ENCODE data around the gene PLEKHM3. TPM values are rescaled to one million over a fixed set of nuclear protein-coding genes. Genes with fewer than 3 reads are reported as not detected.

Gene PLEKHM3
- total RNA-seq, 1 donor from 2014 or later = 12.5 TPM

DNA sequence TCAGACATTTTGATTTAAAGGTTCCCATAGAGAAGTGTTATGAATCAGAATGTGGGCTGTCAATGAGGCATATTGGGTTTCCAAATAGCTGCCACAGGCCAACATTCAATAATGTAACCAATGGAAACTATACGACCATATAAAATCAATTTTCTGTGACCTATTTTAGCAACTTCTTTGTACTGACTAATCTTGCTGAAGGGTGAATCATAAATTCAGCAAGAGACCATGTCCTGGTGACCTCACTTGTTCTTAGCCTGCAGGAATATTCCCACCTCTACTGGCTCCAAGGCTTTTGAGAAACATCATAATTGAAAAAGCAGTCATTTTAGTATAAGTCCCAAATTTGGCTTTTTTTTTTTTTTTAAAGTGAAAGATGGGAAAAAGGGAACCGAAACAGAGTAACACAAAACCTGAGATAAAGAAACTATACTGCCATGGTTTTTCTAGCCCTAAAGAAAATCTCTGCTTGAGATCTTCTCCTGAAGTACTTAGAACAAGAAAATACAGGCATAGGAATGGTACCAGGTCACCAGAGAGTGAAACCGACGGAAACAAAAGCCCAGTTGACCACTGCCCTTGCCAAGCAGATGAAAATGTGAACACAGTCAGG, 32.1 kb downstream of the PLEKHM3 start:
- Mint-ChIP-seq H3K36me3 (ENCODE audit: unreplicated experiment) (peaks cover 5% of the 10 kb centered on the region), H3K4me3 (ENCODE audit: unreplicated experiment) (no peak overlapping the region), H3K9me3 (ENCODE audit: unreplicated experiment) (no peaks in the 10 kb centered on the region), H3K27me3 (ENCODE audit: unreplicated experiment) (no peaks in the 10 kb centered on the region), H3K27ac (ENCODE audit: unreplicated experiment) (no peak overlapping the region), H3K4me1 (ENCODE audit: unreplicated experiment) (peaks cover 2% of the 10 kb centered on the region)
- TF ChIP-seq CTCF (IDR thresholded peaks at IDR 0.05) = no peak
- no peak for DNase-seq (ENCODE audit: extremely low spot score, unreplicated experiment)

DNA sequence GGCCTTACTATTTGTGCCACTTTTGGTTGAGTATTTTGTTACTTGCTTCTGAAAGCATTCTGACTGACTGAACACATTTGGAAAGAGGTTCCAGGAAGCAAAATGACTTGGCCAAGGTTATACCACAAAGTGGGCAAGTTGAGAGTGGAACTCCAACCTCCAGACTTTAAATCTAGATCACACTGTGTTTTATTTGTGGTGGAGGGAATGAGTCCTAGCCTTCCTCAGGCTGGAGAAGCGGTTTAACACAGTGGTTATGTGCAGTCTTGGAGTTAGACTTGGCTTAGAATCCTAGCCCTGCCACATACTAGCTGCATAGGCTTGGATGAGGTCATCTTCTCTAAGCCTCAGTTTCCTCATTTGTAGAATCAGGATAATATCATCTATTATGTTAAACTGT, 33.4 kb downstream of the PLEKHM3 start:
- H3K27me3 Mint-ChIP-seq (ENCODE audit: unreplicated experiment) = no peaks in the 10 kb centered on the region
- no peaks in the 10 kb centered on the region for H3K9me3 Mint-ChIP-seq (ENCODE audit: unreplicated experiment)
- no peak overlapping the region for H3K27ac Mint-ChIP-seq (ENCODE audit: unreplicated experiment)
- TF ChIP-seq CTCF (IDR thresholded peaks at IDR 0.05) = no peak
- peaks cover 2% of the 10 kb centered on the region for H3K4me1 Mint-ChIP-seq (ENCODE audit: unreplicated experiment)
- no peak overlapping the region for H3K4me3 Mint-ChIP-seq (ENCODE audit: unreplicated experiment)
- H3K36me3 Mint-ChIP-seq (ENCODE audit: unreplicated experiment) = peaks cover 5% of the 10 kb centered on the region
- DNase-seq (ENCODE audit: extremely low spot score, unreplicated experiment) = no peak

GRCh38 chr2:207990784-207991183, 34.5 kb downstream of the PLEKHM3 start:
- peaks cover 3% of the 10 kb centered on the region for H3K36me3 Mint-ChIP-seq (ENCODE audit: unreplicated experiment)
- H3K9me3 Mint-ChIP-seq (ENCODE audit: unreplicated experiment) = no peaks in the 10 kb centered on the region
- no peak overlapping the region for H3K4me3 Mint-ChIP-seq (ENCODE audit: unreplicated experiment)
- peaks cover 2% of the 10 kb centered on the region for H3K4me1 Mint-ChIP-seq (ENCODE audit: unreplicated experiment)
- TF ChIP-seq CTCF (IDR thresholded peaks at IDR 0.05) = no peak
- no peak overlapping the region for H3K27ac Mint-ChIP-seq (ENCODE audit: unreplicated experiment)
- DNase-seq (ENCODE audit: extremely low spot score, unreplicated experiment) = no peak
- H3K27me3 Mint-ChIP-seq (ENCODE audit: unreplicated experiment) = no peaks in the 10 kb centered on the region

- Mint-ChIP-seq H3K27me3 (ENCODE audit: unreplicated experiment) (no peaks in the 10 kb centered on the region), H3K9me3 (ENCODE audit: unreplicated experiment) (no peaks in the 10 kb centered on the region)
These were observed 36.4 kb downstream of the PLEKHM3 start for GRCh38 chr2:207988975-207989374.

More at GRCh38 chr2:207988975-207989374, 36.4 kb downstream of the PLEKHM3 start:
- Mint-ChIP-seq H3K36me3 (ENCODE audit: unreplicated experiment) (peaks cover 6% of the 10 kb centered on the region), H3K4me3 (ENCODE audit: unreplicated experiment) (no peak overlapping the region), H3K4me1 (ENCODE audit: unreplicated experiment) (peaks cover 2% of the 10 kb centered on the region), H3K27ac (ENCODE audit: unreplicated experiment) (no peak overlapping the region)
- no peak for TF ChIP-seq CTCF (IDR thresholded peaks at IDR 0.05)
- no peak for DNase-seq (ENCODE audit: extremely low spot score, unreplicated experiment)
